Measurements from ENCODE around the gene PRKCQ. TPM values are rescaled to one million over a fixed set of nuclear protein-coding genes. Genes with fewer than 3 reads are reported as not detected.

PRKCQ gene
- total and polyA plus RNA-seq, 4 donors = 0.13 to 3.3 (median 0.45) TPM

DNA sequence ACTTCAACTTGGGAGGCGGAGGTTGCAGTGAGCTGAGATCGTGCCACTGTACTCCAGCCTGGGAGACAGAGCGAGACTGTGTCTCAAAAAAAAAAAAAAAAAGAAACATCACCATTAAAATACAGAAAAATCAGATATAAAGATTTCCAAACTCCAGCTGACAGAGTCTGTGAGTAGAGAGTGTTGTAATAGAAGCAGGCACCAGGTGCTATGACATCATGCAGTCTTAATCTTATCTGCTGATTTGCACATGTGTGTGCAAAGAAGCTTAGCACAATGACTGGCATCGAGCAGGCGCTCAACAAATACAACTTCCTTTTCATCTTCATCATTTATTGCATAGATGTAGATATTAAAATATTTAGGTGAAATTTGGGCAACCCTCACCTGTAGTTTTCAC lies 92.2 kb downstream of the PRKCQ start:
- TF ChIP-seq FOXA1 (IDR thresholded peaks at IDR 0.05) (no peak), FOXA2 (IDR thresholded peaks at IDR 0.05) (no peak), SP1 (IDR thresholded peaks at IDR 0.05) (no peak)
- Histone ChIP-seq H3K4me3 (ENCODE audit: low read depth in 1 of 3, low read length in 3 of 3) (no peak overlapping the region), H3K4me1 (ENCODE audit: control insufficient read depth in 4 of 4, insufficient read depth in 4 of 4, low read length in 3 of 4) (no peaks in the 10 kb centered on the region), H3K9ac (ENCODE audit: low read depth in 1 of 2, low read length in 2 of 2) (no peak overlapping the region), H3K27ac (ENCODE audit: low read depth in 1 of 2, low read length in 2 of 2) (no peak overlapping the region), H3K9me3 (ENCODE audit: control insufficient read depth in 4 of 4, low read length in 3 of 4) (no peaks in the 10 kb centered on the region), H3K27me3 (ENCODE audit: control insufficient read depth in 4 of 4, insufficient read depth in 4 of 4, low read length in 3 of 4) (no peaks in the 10 kb centered on the region), H3K36me3 (ENCODE audit: control insufficient read depth in 4 of 4, insufficient read depth in 3 of 4, low read depth in 1 of 4, low read length in 3 of 4) (no peaks in the 10 kb centered on the region)
- WGBS = 82% methylated on average over 5 of the region's 5 CpGs
- no peak for DNase-seq (ENCODE audit: low spot score)

DNA sequence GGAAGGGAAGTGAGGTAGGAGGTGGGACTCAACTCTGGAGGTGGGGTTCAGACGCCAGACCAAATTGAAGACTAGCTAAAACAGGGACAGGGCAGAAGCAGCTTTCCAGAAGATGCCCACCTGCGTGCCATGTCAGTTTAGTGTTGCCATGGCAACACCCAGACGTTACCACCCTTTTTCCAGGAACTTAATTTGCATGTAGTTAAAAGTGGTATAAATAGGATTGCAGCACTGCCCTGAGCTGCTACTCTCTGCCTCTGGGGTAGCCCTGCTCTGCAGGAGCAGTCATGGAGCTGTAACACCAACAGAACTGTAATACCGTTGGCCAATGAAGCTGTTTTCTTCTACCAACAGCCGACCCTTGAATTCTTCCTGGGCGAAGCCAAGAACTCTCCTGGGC lies 93.8 kb downstream of the PRKCQ start:
- Histone ChIP-seq H3K27ac (ENCODE audit: low read depth in 1 of 2, low read length in 2 of 2) (no peak overlapping the region), H3K27me3 (ENCODE audit: control insufficient read depth in 4 of 4, insufficient read depth in 4 of 4, low read length in 3 of 4) (no peaks in the 10 kb centered on the region), H3K36me3 (ENCODE audit: control insufficient read depth in 4 of 4, insufficient read depth in 3 of 4, low read depth in 1 of 4, low read length in 3 of 4) (no peaks in the 10 kb centered on the region), H3K9me3 (ENCODE audit: control insufficient read depth in 4 of 4, low read length in 3 of 4) (no peaks in the 10 kb centered on the region), H3K4me1 (ENCODE audit: control insufficient read depth in 4 of 4, insufficient read depth in 4 of 4, low read length in 3 of 4) (no peaks in the 10 kb centered on the region), H3K9ac (ENCODE audit: low read depth in 1 of 2, low read length in 2 of 2) (no peak overlapping the region), H3K4me3 (ENCODE audit: low read depth in 1 of 3, low read length in 3 of 3) (no peak overlapping the region)
- TF ChIP-seq EGR1 (IDR thresholded peaks at IDR 0.05; ENCODE audit: low read depth in 2 of 2) (no peak), FOXA1 (IDR thresholded peaks at IDR 0.05) (no peak)
- no peak for DNase-seq (ENCODE audit: low spot score)
- WGBS = 84% methylated on average over 6 of the region's 6 CpGs

- no peaks in the 10 kb centered on the region for H3K27me3 ChIP-seq (ENCODE audit: control insufficient read depth in 4 of 4, insufficient read depth in 4 of 4, low read length in 3 of 4)
- H3K27ac ChIP-seq (ENCODE audit: low read depth in 1 of 2, low read length in 2 of 2) = no peak overlapping the region
- H3K9ac ChIP-seq (ENCODE audit: low read depth in 1 of 2, low read length in 2 of 2) = no peak overlapping the region
- 82% methylated on average over 9 of the region's 9 CpGs for WGBS
- no peak for DNase-seq (ENCODE audit: low spot score)
- TF ChIP-seq RAD21 (IDR thresholded peaks at IDR 0.05) (no peak), JUND (IDR thresholded peaks at IDR 0.05) (no peak), FOXA1 (IDR thresholded peaks at IDR 0.05) (no peak), HNF4A (conservative IDR thresholded peaks at IDR 0.05) (no peak), EGR1 (IDR thresholded peaks at IDR 0.05; ENCODE audit: low read depth in 2 of 2) (no peak), YY1 (IDR thresholded peaks at IDR 0.05) (no peak)
- TF ChIP-seq, protein P1, sequence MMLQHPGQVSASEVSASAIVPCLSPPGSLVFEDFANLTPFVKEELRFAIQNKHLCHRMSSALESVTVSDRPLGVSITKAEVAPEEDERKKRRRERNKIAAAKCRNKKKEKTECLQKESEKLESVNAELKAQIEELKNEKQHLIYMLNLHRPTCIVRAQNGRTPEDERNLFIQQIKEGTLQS (IDR thresholded peaks at IDR 0.05) = no peak
- TF ChIP-seq, protein P2, sequence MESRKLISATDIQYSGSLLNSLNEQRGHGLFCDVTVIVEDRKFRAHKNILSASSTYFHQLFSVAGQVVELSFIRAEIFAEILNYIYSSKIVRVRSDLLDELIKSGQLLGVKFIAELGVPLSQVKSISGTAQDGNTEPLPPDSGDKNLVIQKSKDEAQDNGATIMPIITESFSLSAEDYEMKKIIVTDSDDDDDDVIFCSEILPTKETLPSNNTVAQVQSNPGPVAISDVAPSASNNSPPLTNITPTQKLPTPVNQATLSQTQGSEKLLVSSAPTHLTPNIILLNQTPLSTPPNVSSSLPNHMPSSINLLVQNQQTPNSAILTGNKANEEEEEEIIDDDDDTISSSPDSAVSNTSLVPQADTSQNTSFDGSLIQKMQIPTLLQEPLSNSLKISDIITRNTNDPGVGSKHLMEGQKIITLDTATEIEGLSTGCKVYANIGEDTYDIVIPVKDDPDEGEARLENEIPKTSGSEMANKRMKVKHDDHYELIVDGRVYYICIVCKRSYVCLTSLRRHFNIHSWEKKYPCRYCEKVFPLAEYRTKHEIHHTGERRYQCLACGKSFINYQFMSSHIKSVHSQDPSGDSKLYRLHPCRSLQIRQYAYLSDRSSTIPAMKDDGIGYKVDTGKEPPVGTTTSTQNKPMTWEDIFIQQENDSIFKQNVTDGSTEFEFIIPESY (IDR thresholded peaks at IDR 0.05) = no peak
- no peaks in the 10 kb centered on the region for H3K36me3 ChIP-seq (ENCODE audit: control insufficient read depth in 4 of 4, insufficient read depth in 3 of 4, low read depth in 1 of 4, low read length in 3 of 4)
- no peak overlapping the region for H3K4me3 ChIP-seq (ENCODE audit: low read depth in 1 of 3, low read length in 3 of 3)
- no peaks in the 10 kb centered on the region for H3K4me1 ChIP-seq (ENCODE audit: control insufficient read depth in 4 of 4, insufficient read depth in 4 of 4, low read length in 3 of 4)
- no peaks in the 10 kb centered on the region for H3K9me3 ChIP-seq (ENCODE audit: control insufficient read depth in 4 of 4, low read length in 3 of 4)
Measured at GRCh38 chr10:6482737-6483357, 97.2 kb downstream of the PRKCQ start.

DNA sequence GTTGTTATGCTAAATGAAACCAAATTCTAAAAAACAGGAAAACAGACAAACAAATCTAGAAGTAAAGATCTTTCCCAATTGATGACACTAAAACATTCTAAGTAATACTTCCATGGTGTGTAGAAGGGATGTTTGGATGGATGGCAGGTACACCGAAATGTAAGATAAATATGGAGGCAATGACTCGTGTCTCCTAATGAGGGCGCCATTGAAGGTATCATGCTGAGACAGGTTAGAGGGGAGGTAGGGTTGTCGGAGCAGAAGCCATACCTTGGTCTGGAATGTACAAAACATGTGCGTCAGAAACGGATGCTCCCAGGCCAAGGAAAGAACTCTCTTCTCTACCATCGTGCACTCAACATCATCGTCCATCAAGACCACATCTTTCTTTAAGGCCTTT lies 101.4 kb downstream of the PRKCQ start:
- no peak for DNase-seq (ENCODE audit: low spot score)
- Histone ChIP-seq H3K9me3 (ENCODE audit: control insufficient read depth in 4 of 4, low read length in 3 of 4) (no peaks in the 10 kb centered on the region), H3K27me3 (ENCODE audit: control insufficient read depth in 4 of 4, insufficient read depth in 4 of 4, low read length in 3 of 4) (no peaks in the 10 kb centered on the region), H3K27ac (ENCODE audit: low read depth in 1 of 2, low read length in 2 of 2) (no peak overlapping the region), H3K4me1 (ENCODE audit: control insufficient read depth in 4 of 4, insufficient read depth in 4 of 4, low read length in 3 of 4) (no peaks in the 10 kb centered on the region), H3K4me3 (ENCODE audit: low read depth in 1 of 3, low read length in 3 of 3) (no peak overlapping the region), H3K36me3 (ENCODE audit: control insufficient read depth in 4 of 4, insufficient read depth in 3 of 4, low read depth in 1 of 4, low read length in 3 of 4) (no peaks in the 10 kb centered on the region), H3K9ac (ENCODE audit: low read depth in 1 of 2, low read length in 2 of 2) (no peak overlapping the region)
- WGBS = 93% methylated on average over 8 of the region's 8 CpGs
- TF ChIP-seq, protein P1 (IDR thresholded peaks at IDR 0.05) = no peak
- TF ChIP-seq, protein P2 (IDR thresholded peaks at IDR 0.05) = no peak
- TF ChIP-seq FOXA1 (IDR thresholded peaks at IDR 0.05) (no peak), FOXA2 (IDR thresholded peaks at IDR 0.05) (no peak), SP1 (IDR thresholded peaks at IDR 0.05) (no peak), YY1 (IDR thresholded peaks at IDR 0.05) (no peak), GABPA (IDR thresholded peaks at IDR 0.05 in 1 of 2, conservative IDR thresholded peaks at IDR 0.05 in 1 of 2) (no peak), JUND (IDR thresholded peaks at IDR 0.05) (no peak), RAD21 (IDR thresholded peaks at IDR 0.05) (no peak), CTCF (IDR thresholded peaks at IDR 0.05; ENCODE audit: low read depth, low read length, missing input control) (no peak), RXRA (IDR thresholded peaks at IDR 0.05) (no peak), NR2F2 (IDR thresholded peaks at IDR 0.05) (no peak), TAF1 (conservative IDR thresholded peaks at IDR 0.05) (no peak), HNF4A (conservative IDR thresholded peaks at IDR 0.05) (no peak), EGR1 (IDR thresholded peaks at IDR 0.05; ENCODE audit: low read depth in 2 of 2) (no peak)
- TF ChIP-seq, protein P3, sequence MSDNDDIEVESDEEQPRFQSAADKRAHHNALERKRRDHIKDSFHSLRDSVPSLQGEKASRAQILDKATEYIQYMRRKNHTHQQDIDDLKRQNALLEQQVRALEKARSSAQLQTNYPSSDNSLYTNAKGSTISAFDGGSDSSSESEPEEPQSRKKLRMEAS (IDR thresholded peaks at IDR 0.05) = no peak

All from liver (tissue), 9 donors.